HCT116 (cell line): ENCODE data around the gene PGC.

Source experiments
- EZH2 ChIP-seq: fragments of 200-600 bp; sonication (generic); IDR thresholded peaks from 2 replicates; pipeline ENCODE4 v1.6.1; 2017; ENCODE audit warnings: antibody characterized with exemption, mixed run types
- MAX ChIP-seq: IDR thresholded peaks from 2 replicates; pipeline ENCODE4 v1.6.1; 2012
- POLR2A ChIP-seq: IDR thresholded peaks from 2 replicates; pipeline ENCODE4 v1.7.0; 2011; ENCODE audit warnings: borderline replicate concordance; ENCODE audit not compliant: insufficient read depth, insufficient read length; ENCODE audit errors: extremely low read depth
- RAD21 ChIP-seq: IDR thresholded peaks from 2 replicates; pipeline ENCODE4 v1.6.1; 2012; ENCODE audit warnings: low read depth, mild to moderate bottlenecking
- ZNF274 ChIP-seq: fragments of 200-500 bp; sonication (Bioruptor generic); IDR thresholded peaks from 2 replicates; pipeline ENCODE4 v1.6.1; 2014; ENCODE audit warnings: mild to moderate bottlenecking, low read depth, low read length, inconsistent platforms
- TF ChIP-seq, protein P1 (sequence below), 3 experiments: fragments of 200-600 bp in 1 of 3; sonication (generic) in 1 of 3; IDR thresholded peaks in 2 of 3; conservative IDR thresholded peaks in 1 of 3; 2 replicates each; pipeline ENCODE4 v1.5.1; 2012 to 2017; ENCODE audit warnings: low read depth in 2 of 3, low read length in 2 of 3, antibody characterized with exemption in 1 of 3, borderline replicate concordance in 1 of 3, control low read depth in 1 of 3, mild to moderate bottlenecking in 1 of 3, mixed read lengths in 1 of 3, mixed run types in 1 of 3, moderate library complexity in 1 of 3; ENCODE audit not compliant: insufficient read depth in 1 of 3
- TF ChIP-seq, protein P2 (sequence below): IDR thresholded peaks from 2 replicates; pipeline ENCODE4 v1.6.1; 2012

- TF ChIP-seq POLR2A (no peak), RAD21 (no peak), EZH2 (no peak), MAX (no peak), ZNF274 (no peak)
- TF ChIP-seq, protein P1, sequence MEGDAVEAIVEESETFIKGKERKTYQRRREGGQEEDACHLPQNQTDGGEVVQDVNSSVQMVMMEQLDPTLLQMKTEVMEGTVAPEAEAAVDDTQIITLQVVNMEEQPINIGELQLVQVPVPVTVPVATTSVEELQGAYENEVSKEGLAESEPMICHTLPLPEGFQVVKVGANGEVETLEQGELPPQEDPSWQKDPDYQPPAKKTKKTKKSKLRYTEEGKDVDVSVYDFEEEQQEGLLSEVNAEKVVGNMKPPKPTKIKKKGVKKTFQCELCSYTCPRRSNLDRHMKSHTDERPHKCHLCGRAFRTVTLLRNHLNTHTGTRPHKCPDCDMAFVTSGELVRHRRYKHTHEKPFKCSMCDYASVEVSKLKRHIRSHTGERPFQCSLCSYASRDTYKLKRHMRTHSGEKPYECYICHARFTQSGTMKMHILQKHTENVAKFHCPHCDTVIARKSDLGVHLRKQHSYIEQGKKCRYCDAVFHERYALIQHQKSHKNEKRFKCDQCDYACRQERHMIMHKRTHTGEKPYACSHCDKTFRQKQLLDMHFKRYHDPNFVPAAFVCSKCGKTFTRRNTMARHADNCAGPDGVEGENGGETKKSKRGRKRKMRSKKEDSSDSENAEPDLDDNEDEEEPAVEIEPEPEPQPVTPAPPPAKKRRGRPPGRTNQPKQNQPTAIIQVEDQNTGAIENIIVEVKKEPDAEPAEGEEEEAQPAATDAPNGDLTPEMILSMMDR (IDR thresholded peaks at IDR 0.05 in 2 of 3, conservative IDR thresholded peaks at IDR 0.05 in 1 of 3; ENCODE audit: borderline replicate concordance in 1 of 3, insufficient read depth in 1 of 3, low read depth in 2 of 3, low read length in 2 of 3): no peak
- TF ChIP-seq, protein P2, sequence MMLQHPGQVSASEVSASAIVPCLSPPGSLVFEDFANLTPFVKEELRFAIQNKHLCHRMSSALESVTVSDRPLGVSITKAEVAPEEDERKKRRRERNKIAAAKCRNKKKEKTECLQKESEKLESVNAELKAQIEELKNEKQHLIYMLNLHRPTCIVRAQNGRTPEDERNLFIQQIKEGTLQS: no peak
Measured at GRCh38 chr6:41720783-41721182, 26.4 kb downstream of the PGC start.
